WTC11 (cell line): ENCODE results near the gene PHLPP1.

Experiments used
- SOX15 ChIP-seq: fragments of 250-450 bp; sonication (Bioruptor Pico); IDR thresholded peaks from 2 replicates; pipeline ENCODE4 v1.9.0; 2021; ENCODE audit warnings: mild to moderate bottlenecking
- TF ChIP-seq, protein P1 (sequence below): fragments of 200-600 bp; IDR thresholded peaks from 2 replicates; pipeline ENCODE4 v1.8.0; 2022; ENCODE audit warnings: antibody characterized with exemption

DNA sequence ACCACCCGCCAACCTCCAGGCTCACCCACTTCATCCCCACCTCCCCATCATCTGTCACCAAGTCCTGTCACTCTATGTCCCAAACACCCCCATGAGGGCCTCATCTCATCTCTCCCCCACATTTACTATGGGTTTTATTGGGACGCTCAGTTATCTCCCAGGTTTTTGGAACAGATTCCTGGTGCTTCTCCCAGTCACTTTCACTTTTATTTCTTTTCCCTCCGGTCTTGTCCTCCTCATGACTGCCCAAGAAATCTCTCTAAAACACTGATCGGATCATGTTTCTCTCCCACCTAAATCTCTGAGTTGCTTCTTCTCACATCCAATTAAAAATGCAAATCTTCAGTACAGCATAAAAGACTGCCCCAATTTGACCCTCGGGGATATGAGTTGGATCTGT lies 273.1 kb downstream of the PHLPP1 start:
- TF ChIP-seq SOX15 (CRISPR knock-in tag), result no peak
- TF ChIP-seq, protein P1, sequence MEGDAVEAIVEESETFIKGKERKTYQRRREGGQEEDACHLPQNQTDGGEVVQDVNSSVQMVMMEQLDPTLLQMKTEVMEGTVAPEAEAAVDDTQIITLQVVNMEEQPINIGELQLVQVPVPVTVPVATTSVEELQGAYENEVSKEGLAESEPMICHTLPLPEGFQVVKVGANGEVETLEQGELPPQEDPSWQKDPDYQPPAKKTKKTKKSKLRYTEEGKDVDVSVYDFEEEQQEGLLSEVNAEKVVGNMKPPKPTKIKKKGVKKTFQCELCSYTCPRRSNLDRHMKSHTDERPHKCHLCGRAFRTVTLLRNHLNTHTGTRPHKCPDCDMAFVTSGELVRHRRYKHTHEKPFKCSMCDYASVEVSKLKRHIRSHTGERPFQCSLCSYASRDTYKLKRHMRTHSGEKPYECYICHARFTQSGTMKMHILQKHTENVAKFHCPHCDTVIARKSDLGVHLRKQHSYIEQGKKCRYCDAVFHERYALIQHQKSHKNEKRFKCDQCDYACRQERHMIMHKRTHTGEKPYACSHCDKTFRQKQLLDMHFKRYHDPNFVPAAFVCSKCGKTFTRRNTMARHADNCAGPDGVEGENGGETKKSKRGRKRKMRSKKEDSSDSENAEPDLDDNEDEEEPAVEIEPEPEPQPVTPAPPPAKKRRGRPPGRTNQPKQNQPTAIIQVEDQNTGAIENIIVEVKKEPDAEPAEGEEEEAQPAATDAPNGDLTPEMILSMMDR, result no peak
